ENCODE measurements around the gene PITPNC1.

DNA sequence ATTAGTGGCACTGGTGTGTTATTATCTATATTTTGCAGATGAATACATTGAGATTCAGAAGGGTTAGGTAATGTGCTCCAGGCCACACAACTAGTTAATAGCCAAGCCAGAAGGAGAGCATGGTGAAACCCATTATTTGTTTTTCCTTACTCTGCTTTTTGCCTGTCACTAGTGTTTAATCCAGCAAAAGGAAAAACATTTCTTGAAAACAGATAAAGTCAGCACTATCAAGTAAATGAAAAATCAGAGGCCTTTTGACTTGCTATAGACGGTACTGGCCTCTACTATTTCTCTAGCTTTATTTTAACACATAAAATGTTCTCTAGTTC lies 4.8 kb downstream of the PITPNC1 start:
- no peak for TF ChIP-seq POLR2AphosphoS5 (IDR thresholded peaks at IDR 0.05)
- TF ChIP-seq, protein P1, sequence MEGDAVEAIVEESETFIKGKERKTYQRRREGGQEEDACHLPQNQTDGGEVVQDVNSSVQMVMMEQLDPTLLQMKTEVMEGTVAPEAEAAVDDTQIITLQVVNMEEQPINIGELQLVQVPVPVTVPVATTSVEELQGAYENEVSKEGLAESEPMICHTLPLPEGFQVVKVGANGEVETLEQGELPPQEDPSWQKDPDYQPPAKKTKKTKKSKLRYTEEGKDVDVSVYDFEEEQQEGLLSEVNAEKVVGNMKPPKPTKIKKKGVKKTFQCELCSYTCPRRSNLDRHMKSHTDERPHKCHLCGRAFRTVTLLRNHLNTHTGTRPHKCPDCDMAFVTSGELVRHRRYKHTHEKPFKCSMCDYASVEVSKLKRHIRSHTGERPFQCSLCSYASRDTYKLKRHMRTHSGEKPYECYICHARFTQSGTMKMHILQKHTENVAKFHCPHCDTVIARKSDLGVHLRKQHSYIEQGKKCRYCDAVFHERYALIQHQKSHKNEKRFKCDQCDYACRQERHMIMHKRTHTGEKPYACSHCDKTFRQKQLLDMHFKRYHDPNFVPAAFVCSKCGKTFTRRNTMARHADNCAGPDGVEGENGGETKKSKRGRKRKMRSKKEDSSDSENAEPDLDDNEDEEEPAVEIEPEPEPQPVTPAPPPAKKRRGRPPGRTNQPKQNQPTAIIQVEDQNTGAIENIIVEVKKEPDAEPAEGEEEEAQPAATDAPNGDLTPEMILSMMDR (IDR thresholded peaks at IDR 0.05) = no peak

Measured in breast epithelium (tissue), 3 donors.